Stimulated activated naive CD8-positive, alpha-beta T cell treated with anti-CD3 and anti-CD28 coated beads, Interleukin-15, Interleukin-2, amounts not matched to agents 100 U/mL and 50 U/mL, for 24 hours (primary cell): ENCODE measurements around the gene MICALL2.

Experiments used
- ATAC-seq: fragments of 150-1000 bp; cut with Tn5 transposase; one replicate; pipeline ENCODE4 v1.10.0; 2021
- DNase-seq: peaks from one replicate; pipeline ENCODE4 v3.0.0; 2021

MICALL2 gene

GRCh38 chr7:1393421-1393820, 65.8 kb downstream of the MICALL2 start:
- no peak for DNase-seq
- ATAC-seq: no peak

GRCh38 chr7:1392556-1392955, 66.7 kb downstream of the MICALL2 start:
- no peak for DNase-seq
- ATAC-seq: no peak

- DNase-seq (no peak), ATAC-seq (no peak)
Measured at GRCh38 chr7:1391449-1391848, 67.8 kb downstream of the MICALL2 start.

GRCh38 chr7:1388703-1389335, 70.5 kb downstream of the MICALL2 start:
- DNase-seq (no peak), ATAC-seq (no peak)

GRCh38 chr7:1388021-1388702, 71.1 kb downstream of the MICALL2 start:
- no peak for ATAC-seq
- DNase-seq: no peak

- DNase-seq (no peak), ATAC-seq (no peak)
Measured at GRCh38 chr7:1387261-1387660, 72.0 kb downstream of the MICALL2 start.

GRCh38 chr7:1386623-1387220, 72.5 kb downstream of the MICALL2 start:
- ATAC-seq (no peak), DNase-seq (no peak)

GRCh38 chr7:1385809-1386622, 73.3 kb downstream of the MICALL2 start:
- ATAC-seq (no peak), DNase-seq (no peak)

- ATAC-seq (no peak), DNase-seq (no peak)
Measured at GRCh38 chr7:1385086-1385808, 74.0 kb downstream of the MICALL2 start.
